HG03460 (cell line): ENCODE results near the gene LRCH1.

Experiments
- ATAC-seq: cut with Tn5 transposase; IDR thresholded peaks from one replicate; pipeline ENCODE4 v1.9.1; 2021; ENCODE audit not compliant: unreplicated experiment

Gene LRCH1

GRCh38 chr13:46560778-46561177 is 7.8 kb downstream of the LRCH1 start:
- ATAC-seq, result no peak

GRCh38 chr13:46561286-46561685 is 8.3 kb downstream of the LRCH1 start:
- ATAC-seq, result no peak

DNA sequence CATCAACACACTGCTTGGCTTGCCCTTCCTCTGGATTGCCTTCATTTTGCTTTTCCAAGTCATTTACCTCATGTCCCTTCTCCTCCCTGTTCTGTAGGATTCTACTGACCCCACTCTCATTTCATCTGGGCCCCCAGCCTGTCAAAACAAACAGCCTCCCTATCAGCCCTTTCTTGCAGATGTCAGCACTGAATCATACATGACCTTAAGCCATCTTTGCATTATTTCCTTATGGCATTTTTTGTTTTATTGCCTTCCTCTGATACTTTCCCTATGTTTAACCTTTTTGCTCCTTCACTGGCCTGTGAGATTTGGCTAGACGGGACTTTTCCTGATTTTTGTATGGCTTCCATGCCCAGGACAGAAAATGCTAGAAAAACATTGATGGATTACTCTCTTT is 8.7 kb downstream of the LRCH1 start:
- ATAC-seq, result no peak

DNA sequence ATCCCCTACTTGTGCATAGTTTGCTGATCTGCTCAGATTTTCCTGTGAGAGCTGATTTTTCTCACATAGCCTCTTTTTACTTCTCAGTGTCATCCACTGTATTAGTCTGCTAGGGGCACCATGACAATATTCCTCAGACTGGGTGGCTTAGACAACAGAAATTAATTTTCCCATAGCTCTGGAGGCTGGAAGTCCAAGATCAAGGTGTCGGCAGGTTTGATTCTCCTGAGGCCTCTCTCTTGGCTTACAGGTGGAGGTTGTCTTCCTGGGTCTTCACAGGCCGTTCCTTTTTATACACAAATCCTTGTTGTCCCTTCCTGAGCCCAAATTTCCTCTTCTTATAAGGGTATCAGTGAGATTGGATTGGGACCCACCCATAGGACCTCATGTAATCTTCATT is 9.2 kb downstream of the LRCH1 start:
- ATAC-seq, result no peak

DNA sequence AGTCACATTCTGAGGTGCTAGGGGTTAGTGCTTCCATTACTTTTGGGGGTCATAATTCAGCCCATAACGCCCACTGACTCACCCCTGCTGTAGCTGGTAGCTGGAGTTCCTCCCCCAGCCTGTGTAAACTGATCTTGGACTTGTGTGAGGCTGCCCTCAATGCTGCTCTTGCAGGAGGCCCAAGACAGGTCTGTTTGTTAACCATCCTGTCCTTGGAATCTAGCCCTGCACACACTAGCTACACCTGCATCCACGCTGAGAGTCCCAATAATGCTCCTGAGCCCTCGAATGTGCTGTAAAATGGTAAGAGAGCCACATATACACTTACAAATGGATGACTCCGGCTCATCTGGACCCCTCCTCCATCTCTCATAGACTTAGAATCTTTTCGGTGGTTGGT is 9.6 kb downstream of the LRCH1 start:
- no peak for ATAC-seq

GRCh38 chr13:46565808-46566750 is 13.1 kb downstream of the LRCH1 start:
- peak; percentile 72 for ATAC-seq

DNA sequence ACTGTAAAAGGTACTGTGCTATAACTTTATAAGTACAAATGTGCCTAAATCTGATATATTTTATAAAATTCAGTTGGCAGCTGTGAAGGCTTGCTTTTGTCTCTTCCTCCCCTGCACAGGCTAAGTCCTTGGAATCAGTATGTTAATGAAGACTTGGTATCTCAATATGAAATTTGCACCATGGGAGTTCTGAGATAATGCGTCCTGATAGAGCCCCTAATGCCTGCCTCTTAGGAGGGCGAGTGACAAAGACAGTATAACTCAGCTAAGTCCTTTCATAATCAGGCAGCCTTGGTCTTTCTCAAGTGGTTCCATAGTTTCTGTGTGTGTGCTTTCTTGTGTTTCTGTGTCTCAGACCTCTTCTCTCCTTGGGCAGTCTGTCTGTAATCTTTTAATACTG is 14.7 kb downstream of the LRCH1 start:
- ATAC-seq, result no peak

GRCh38 chr13:46569456-46569855 is 16.5 kb downstream of the LRCH1 start:
- ATAC-seq, result no peak

DNA sequence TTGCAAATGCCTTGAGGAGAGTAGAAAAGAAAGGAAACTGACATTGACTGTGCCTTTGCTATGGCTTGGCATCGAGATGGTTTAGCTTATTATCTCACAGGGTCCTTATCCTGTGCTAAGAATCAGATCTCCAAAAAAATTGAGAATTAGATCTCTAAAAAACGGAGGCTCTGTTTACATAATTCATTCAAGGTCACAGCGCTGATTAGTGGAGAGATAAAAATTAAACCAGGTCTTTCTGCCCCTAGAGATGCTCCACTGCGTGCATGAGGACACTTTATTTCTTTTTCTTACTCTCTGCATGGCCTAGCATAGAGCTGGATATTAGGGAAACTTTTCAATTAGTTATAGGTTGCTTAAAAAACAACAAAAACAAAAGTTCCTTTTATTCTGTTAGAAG is 17.3 kb downstream of the LRCH1 start:
- ATAC-seq, result no peak

DNA sequence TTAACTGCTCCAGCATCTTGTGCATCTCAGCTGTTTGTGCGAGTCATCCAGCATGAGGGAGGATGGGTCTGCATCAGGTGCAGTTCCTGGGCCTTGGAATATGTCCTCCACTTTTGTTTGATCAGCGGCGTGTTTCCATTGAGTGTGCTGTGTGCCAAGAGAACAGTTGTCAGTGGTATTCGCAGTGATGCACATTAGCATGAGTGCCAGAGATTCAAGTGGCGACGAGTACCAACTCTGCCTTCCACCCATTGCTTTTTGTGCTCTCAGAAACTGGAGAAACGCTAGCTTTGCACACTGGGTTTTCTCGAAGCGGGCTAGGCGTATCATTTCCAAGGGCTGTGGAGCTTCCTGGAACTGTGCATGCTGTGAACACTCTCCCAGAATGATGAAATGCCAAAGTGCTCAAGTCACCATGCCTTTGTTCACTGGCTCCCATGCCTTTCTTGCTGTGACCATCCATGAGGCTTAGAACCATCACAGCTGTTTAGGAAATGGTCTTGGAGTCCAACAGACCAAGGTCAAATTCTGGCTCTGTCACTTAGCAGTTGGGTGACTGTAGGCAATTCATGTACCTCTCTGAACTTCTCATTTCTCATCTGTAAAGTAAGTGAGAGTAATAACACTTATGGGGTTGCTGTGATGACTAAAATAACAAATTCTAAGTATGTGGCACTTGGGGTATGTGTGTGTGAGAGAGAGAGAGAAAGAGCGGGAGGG is 18.4 kb downstream of the LRCH1 start:
- peak; percentile 45 for ATAC-seq

DNA sequence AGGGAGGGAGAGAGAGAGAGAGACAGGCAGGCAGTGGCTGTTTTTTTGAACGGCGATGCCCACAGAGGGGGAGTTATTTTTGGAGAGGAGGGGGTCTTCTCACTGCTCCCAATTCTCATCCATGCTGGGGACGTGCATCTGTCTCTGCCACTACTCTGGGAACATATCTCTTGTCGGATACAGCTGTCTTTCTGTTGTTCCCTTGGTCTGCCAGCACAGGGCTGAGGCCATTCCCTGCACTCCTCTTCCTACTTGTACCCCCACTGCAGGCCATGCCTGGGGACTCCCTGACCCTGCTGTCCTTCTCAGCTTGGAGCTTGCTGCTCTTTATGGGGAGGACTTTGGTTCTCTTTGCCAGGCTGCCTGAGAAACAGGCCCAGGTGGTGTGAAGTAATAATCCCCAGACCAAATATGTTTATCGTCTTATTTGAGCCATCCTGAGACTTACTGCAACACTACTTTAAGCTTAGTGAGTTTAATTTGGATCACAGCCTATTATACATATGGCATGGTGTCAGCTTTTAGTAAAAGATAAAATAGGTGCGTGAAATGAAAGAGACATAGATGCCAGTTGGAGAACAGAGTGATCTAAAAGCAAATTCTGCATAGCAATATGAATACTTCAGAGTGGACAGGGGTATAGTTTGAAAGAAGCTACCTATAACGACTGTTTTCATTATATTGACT is 19.1 kb downstream of the LRCH1 start:
- no peak for ATAC-seq

DNA sequence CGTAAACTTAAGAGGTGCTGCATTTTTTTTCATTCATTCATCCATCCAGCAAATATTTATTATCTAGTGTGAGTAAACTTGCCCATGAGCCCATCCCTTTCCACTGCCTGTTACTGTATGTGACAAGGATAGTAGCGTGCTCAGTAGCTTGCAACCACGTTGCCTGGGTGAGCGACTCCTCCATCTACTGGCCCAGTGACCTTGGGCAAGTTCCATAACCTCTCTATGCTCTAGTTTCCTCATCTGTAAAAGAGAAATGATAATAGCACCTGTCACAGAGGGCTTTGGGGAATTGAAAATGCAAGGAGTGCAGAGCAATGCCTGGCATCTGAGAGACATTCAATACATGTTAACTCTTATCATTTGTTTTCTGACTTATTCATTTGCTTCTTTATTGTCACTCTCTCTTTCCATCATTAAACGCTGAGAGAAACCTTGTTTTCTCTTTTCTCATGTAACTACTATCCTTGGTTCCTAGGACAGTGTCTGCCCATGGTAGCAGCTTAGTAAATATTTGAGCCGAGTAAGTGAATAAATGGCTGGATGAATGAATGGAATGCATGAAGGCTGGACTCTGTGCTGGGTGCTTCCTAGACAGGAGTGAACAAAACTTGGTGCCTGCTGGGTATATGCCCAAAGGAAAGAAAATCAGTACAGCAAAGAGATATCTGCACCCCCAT is 19.9 kb downstream of the LRCH1 start:
- ATAC-seq, result no peak

DNA sequence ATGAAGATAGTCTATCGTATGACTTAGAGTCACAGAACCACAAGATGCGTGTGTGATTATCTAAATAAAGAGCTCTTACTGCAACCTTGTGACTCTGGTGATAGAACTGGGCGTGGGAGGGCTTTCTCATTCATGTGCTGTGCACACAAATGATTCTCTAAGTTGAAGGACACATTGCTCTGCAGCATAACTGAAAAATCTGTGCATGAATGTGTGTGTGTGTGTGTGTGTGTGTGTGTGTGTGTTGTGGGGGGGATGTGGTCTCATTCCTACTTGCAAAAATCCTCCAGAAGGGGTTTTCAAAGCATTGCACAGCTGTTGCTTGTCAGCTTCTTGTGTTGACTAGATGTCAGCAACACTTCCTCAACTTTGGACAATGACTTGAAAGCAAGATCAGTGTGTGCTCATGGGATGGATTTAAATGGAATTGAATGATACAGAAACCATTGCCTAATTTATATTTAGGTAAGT is 22.4 kb downstream of the LRCH1 start:
- ATAC-seq, result no peak

DNA sequence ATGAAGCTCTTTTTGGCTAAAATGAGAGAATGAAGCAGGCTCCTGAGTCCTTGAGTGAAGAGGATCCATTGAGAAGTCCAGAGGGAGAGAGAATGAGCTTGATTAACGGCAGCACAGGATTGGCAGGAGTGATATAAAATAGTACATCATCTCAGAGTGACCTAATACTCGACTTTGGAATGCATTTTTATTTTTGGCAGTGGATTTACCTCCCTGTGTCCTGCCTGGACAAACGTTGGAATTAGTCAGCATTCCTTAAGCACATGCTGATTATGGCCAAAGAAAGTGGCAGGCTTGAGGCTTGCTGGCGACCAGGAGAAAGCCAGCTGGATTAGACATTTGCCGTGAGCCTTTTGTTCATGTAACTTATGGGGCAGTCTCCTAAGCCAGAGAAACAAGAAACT is 22.9 kb downstream of the LRCH1 start:
- ATAC-seq, result no peak

DNA sequence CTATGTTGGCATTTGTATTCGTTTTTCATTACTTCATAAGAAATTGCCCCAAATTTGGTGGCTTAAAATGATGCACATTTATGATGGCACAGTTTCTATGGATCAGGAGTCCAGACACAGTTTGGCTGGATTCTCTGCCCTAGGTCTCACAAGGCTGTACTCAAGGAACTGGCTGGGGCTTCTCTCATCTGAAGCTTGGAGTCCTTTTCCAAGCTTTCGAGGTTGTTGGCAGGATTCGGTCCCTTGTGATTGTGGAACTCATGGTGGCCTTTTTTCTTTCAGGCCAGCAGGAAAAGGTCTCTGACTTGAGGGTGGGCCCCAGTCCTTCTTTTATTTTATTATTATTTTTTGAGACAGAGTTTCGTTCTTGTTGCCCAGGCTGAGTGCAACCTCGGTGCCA is 23.8 kb downstream of the LRCH1 start:
- ATAC-seq, result no peak

DNA sequence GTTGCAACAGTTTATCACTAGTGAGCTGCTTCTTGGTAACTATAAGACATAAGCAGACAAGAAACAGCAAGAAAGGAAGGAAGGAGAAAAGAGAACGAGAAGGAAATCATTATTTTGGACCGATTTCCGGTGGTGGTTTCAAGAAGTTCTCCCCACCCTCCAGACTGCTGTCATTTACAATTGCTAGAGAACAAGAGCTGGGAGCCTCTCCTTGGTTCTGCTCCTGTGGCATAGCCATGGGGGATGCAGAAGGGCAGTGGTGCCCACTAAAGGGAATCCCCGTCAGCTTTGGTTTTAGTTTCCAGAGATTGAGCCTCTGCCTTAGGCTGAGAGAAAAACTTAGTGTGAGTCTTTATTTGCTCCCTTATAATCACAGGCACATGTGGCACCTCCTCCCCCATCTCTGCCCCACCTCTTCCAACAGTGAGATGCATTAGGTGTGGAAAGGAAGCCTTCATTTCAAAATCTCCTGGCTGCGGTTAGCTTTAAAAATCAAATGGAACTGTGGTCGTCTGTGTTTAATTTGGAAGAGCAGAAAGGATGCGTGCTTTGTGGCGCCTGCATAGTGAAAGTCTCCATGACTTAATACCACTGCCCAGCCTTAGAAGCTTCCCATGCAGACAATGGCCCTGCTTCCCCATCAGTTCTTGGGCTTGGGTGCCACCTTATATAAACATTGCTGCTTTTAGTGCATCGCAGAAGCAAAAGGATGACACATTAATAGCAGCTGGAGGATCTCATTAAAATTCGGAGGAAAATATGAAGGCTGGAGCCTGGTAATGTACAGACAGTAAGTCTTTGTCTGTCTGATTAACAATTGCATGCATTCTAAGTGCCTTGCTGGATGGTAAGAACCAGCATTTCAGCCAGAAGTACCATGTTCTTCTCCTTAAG is 25.0 kb downstream of the LRCH1 start:
- peak; percentile 16 for ATAC-seq

GRCh38 chr13:46578590-46578975 is 25.6 kb downstream of the LRCH1 start:
- ATAC-seq, result peak; percentile 38

GRCh38 chr13:46580362-46580839 is 27.4 kb downstream of the LRCH1 start:
- no peak for ATAC-seq

GRCh38 chr13:46582190-46582589 is 29.2 kb downstream of the LRCH1 start:
- ATAC-seq, result no peak
